H1 (cell line): Measurements from ENCODE around the gene MCUB. TPM values are rescaled to one million over a fixed set of nuclear protein-coding genes. Genes with fewer than 3 reads are reported as not detected.
A peak's percentile ranks its signal among the peaks of the same experiment; 100 is the strongest.

ENCODE experiments used
- CTCF ChIA-PET: fragments of 300-600 bp; sonication (Branson Sonifier 250); formaldehyde crosslinking; loops from one replicate; lab custom pipeline; 2021; ENCODE audit not compliant: partially characterized antibody; lab: Charles Lee
- POLR2A ChIA-PET: fragments of 300-600 bp; sonication (Branson Sonifier 250); formaldehyde crosslinking; loops from one replicate; lab custom pipeline; 2021; ENCODE audit warnings: inconsistent platforms; ENCODE audit not compliant: partially characterized antibody; lab: Charles Lee
- DNase-seq, 2 experiments: peaks; one replicate each; pipeline versions ENCODE4 v3.0.0 to v3.0.0-alpha.2; 2010 to 2022; ENCODE audit warnings: low spot score in 2 of 2, low read depth in 1 of 2, mixed read lengths in 1 of 2
- FAIRE-seq: peaks from 2 replicates; lab custom pipeline; 2011; peaks lifted over from hg19 to GRCh38; lab: Jason Lieb, UNC
- H2AFZ ChIP-seq: 2 replicates; pipeline ENCODE4 v1.8.1; 2012; ENCODE audit warnings: low read length, inconsistent platforms
- H2AK5ac ChIP-seq: 2 replicates; pipeline ENCODE4 v1.6.1; 2013; ENCODE audit warnings: low read depth, low read length
- H2BK120ac ChIP-seq: replicated peaks from 2 replicates; pipeline ENCODE3; 2013; ENCODE audit warnings: low read depth, low read length, inconsistent platforms
- H2BK12ac ChIP-seq: 2 replicates; pipeline ENCODE4 v1.6.1; 2013; ENCODE audit warnings: low read depth, low read length
- H2BK15ac ChIP-seq: 2 replicates; pipeline ENCODE4 v1.6.1; 2013; ENCODE audit warnings: low read length
- H2BK20ac ChIP-seq: 2 replicates; pipeline ENCODE4 v1.6.1; 2013; ENCODE audit warnings: low read length
- H2BK5ac ChIP-seq: 2 replicates; pipeline ENCODE4 v1.6.1; 2013; ENCODE audit warnings: low read depth, low read length
- H3K14ac ChIP-seq: 2 replicates; pipeline ENCODE4 v1.6.1; 2013; ENCODE audit warnings: inconsistent platforms; ENCODE audit not compliant: insufficient read length
- H3K18ac ChIP-seq: 2 replicates; pipeline ENCODE4 v1.6.1; 2013; ENCODE audit warnings: low read length; ENCODE audit errors: extremely low read depth
- H3K23ac ChIP-seq: 2 replicates; pipeline ENCODE4 v1.6.1; 2013; ENCODE audit warnings: inconsistent platforms; ENCODE audit not compliant: insufficient read length
- H3K23me2 ChIP-seq: 2 replicates; pipeline ENCODE4 v1.6.1; 2013; ENCODE audit warnings: low read depth, low read length
- H3K27ac ChIP-seq: 2 replicates; pipeline ENCODE4 v1.6.1; 2011; ENCODE audit warnings: low read depth, low read length, inconsistent platforms
- H3K27me3 ChIP-seq, 4 experiments: replicated peaks in 1 of 4; 1 replicate in 1 of 4; 2 replicates in 3 of 4; pipeline versions ENCODE4 v1.6.1 to v1.8.1; 2011 to 2013; ENCODE audit warnings: low read length in 3 of 4, mild to moderate bottlenecking in 3 of 4, inconsistent platforms in 2 of 4, mixed read lengths in 2 of 4, moderate library complexity in 1 of 4; ENCODE audit not compliant: control insufficient read depth in 3 of 4, insufficient read depth in 3 of 4; ENCODE audit errors: extremely low read depth in 1 of 4
- H3K36me3 ChIP-seq, 4 experiments: 2 replicates each; pipeline versions ENCODE4 v1.6.1 to v1.8.1; 2011 to 2013; ENCODE audit warnings: mild to moderate bottlenecking in 4 of 4, low read length in 3 of 4, moderate library complexity in 2 of 4, control low read depth in 1 of 4, inconsistent platforms in 1 of 4; ENCODE audit not compliant: insufficient read depth in 4 of 4, control insufficient read depth in 2 of 4
- H3K4ac ChIP-seq: replicated peaks from 2 replicates; pipeline ENCODE3; 2013; ENCODE audit warnings: low read length, low read depth, mixed read lengths, inconsistent platforms; ENCODE audit not compliant: insufficient read length
- H3K4me1 ChIP-seq, 4 experiments: replicated peaks in 1 of 4; 1 replicate in 1 of 4; 2 replicates in 3 of 4; pipeline versions ENCODE4 v1.6.1 to v1.8.1; 2011 to 2013; ENCODE audit warnings: low read length in 3 of 4, inconsistent platforms in 2 of 4, mixed read lengths in 1 of 4; ENCODE audit not compliant: insufficient read depth in 4 of 4, control insufficient read depth in 3 of 4
- H3K4me2 ChIP-seq, 2 experiments: 2 replicates each; pipeline versions ENCODE4 v1.6.1 to v1.8.1; 2011 to 2013; ENCODE audit warnings: low read depth in 2 of 2, low read length in 2 of 2, control low read depth in 1 of 2, inconsistent platforms in 1 of 2, mild to moderate bottlenecking in 1 of 2; ENCODE audit not compliant: insufficient read depth in 1 of 2
- H3K4me3 ChIP-seq, 4 experiments: fragments of 200-600, 300-600 bp in 1 of 4; sonication (generic), shearing (Covaris generic), sonication (Bioruptor Twin) in 1 of 4; 2 replicates each; pipeline versions ENCODE4 v1.5.1 to v1.8.1; 2011 to 2016; ENCODE audit warnings: low read length in 4 of 4, low read depth in 3 of 4, control low read depth in 2 of 4, inconsistent platforms in 2 of 4, mild to moderate bottlenecking in 2 of 4, mixed read lengths in 1 of 4, moderate library complexity in 1 of 4; ENCODE audit not compliant: insufficient read depth in 2 of 4; ENCODE audit errors: extremely low read depth in 1 of 4
- H3K56ac ChIP-seq: replicated peaks from 2 replicates; pipeline ENCODE3; 2013; ENCODE audit warnings: low read depth, mild to moderate bottlenecking, mixed read lengths, low read length, inconsistent platforms; ENCODE audit not compliant: insufficient read length
- H3K79me1 ChIP-seq: 2 replicates; pipeline ENCODE4 v1.6.1; 2013; ENCODE audit warnings: low read depth, low read length, control low read depth
- H3K79me2 ChIP-seq, 2 experiments: 2 replicates each; pipeline versions ENCODE4 v1.6.1 to v1.8.1; 2012 to 2013; ENCODE audit warnings: low read length in 2 of 2, mild to moderate bottlenecking in 2 of 2, inconsistent platforms in 1 of 2; ENCODE audit not compliant: insufficient read depth in 2 of 2, control insufficient read depth in 1 of 2
- H3K9ac ChIP-seq, 4 experiments: replicated peaks in 1 of 4; 1 replicate in 1 of 4; 2 replicates in 3 of 4; pipeline versions ENCODE4 v1.6.1 to v1.8.1; 2011 to 2013; ENCODE audit warnings: low read depth in 3 of 4, low read length in 3 of 4, control low read depth in 2 of 4, mild to moderate bottlenecking in 2 of 4, moderate library complexity in 2 of 4, inconsistent platforms in 1 of 4; ENCODE audit errors: extremely low read depth in 1 of 4
- H3K9me3 ChIP-seq, 2 experiments: 2 replicates each; pipeline versions ENCODE4 v1.6.1 to v1.8.1; 2012 to 2013; ENCODE audit warnings: mild to moderate bottlenecking in 2 of 2, moderate library complexity in 2 of 2, control low read depth in 1 of 2, inconsistent platforms in 1 of 2, low read depth in 1 of 2, low read length in 1 of 2, mixed read lengths in 1 of 2; ENCODE audit not compliant: insufficient read depth in 2 of 2
- H4K20me1 ChIP-seq, 2 experiments: replicated peaks in 1 of 2; 2 replicates each; pipeline versions ENCODE3 to v1.8.1; 2011 to 2013; ENCODE audit warnings: inconsistent platforms in 2 of 2, low read length in 2 of 2, mild to moderate bottlenecking in 1 of 2; ENCODE audit not compliant: insufficient read depth in 2 of 2, control insufficient read depth in 1 of 2
- H4K5ac ChIP-seq: 2 replicates; pipeline ENCODE4 v1.6.1; 2013; ENCODE audit warnings: low read length, low read depth, mixed read lengths, inconsistent platforms; ENCODE audit not compliant: insufficient read length
- H4K8ac ChIP-seq: 2 replicates; pipeline ENCODE4 v1.8.0; 2013; ENCODE audit warnings: mild to moderate bottlenecking, moderate library complexity, low read length, inconsistent platforms; ENCODE audit not compliant: insufficient read depth; ENCODE audit errors: extremely low read depth
- H4K91ac ChIP-seq: replicated peaks from 2 replicates; pipeline ENCODE3; 2013; ENCODE audit warnings: low read length, mixed read lengths, inconsistent platforms; ENCODE audit not compliant: insufficient read length
- CBX5 ChIP-seq: fragments of 300-800, 300-1000 bp; sonication (generic); IDR thresholded peaks from 2 replicates; pipeline ENCODE4 v1.7.1; 2016; ENCODE audit warnings: antibody characterized with exemption, low read length, low read depth
- CEBPB ChIP-seq: IDR thresholded peaks from 2 replicates; pipeline ENCODE4 v1.6.1; 2012; ENCODE audit warnings: low read depth, low read length
- CHD2 ChIP-seq: IDR thresholded peaks from 2 replicates; pipeline ENCODE4 v1.6.1; 2012; ENCODE audit warnings: low read length, improper control_type of control experiment
- EP300 ChIP-seq, 2 experiments: IDR thresholded peaks; 1 replicate in 1 of 2; 2 replicates in 1 of 2; pipeline ENCODE4 v1.6.1; 2011 to 2012; ENCODE audit warnings: low read depth in 2 of 2, low read length in 2 of 2, mild to moderate bottlenecking in 2 of 2, borderline replicate concordance in 1 of 2, inconsistent platforms in 1 of 2, moderate library complexity in 1 of 2
- EZH2 ChIP-seq: fragments of 200-600 bp; sonication (generic); IDR thresholded peaks from 2 replicates; pipeline ENCODE4 v1.7.1; 2012; ENCODE audit warnings: low read depth, mild to moderate bottlenecking, moderate library complexity, low read length, inconsistent platforms; ENCODE audit not compliant: severe bottlenecking
- FOSL1 ChIP-seq: IDR thresholded peaks from 2 replicates; pipeline ENCODE4 v1.6.1; 2011; ENCODE audit warnings: mild to moderate bottlenecking, low read depth, low read length, moderate library complexity; ENCODE audit not compliant: insufficient read depth
- GTF2F1 ChIP-seq: IDR thresholded peaks from 2 replicates; pipeline ENCODE4 v1.6.1; 2012; ENCODE audit warnings: low read depth, low read length, improper control_type of control experiment, borderline replicate concordance
- JUN ChIP-seq: IDR thresholded peaks from 2 replicates; pipeline ENCODE4 v1.6.1; 2011; ENCODE audit warnings: low read depth, mild to moderate bottlenecking, improper control_type of control experiment, low read length
- RBBP5 ChIP-seq: IDR thresholded peaks from 2 replicates; pipeline ENCODE4 v1.7.1; 2012; ENCODE audit warnings: low read depth, mild to moderate bottlenecking, inconsistent platforms, low read length, moderate library complexity, borderline replicate concordance
- SP1 ChIP-seq: IDR thresholded peaks from 2 replicates; pipeline ENCODE4 v1.6.1; 2011; ENCODE audit warnings: low read depth, low read length
- TEAD4 ChIP-seq: IDR thresholded peaks from 2 replicates; pipeline ENCODE4 v1.6.1; 2012; ENCODE audit warnings: low read depth, low read length, inconsistent platforms, mixed read lengths
- WGBS, 2 experiments: shearing (Covaris generic) in 1 of 2; methylation state at CpG; one replicate each; pipeline versions ENCODE4 v1.1.6 to v1.1.7; 2013 to 2015; ENCODE audit warnings: low lambda C conversion rate in 2 of 2, mixed read lengths in 2 of 2, inconsistent platforms in 1 of 2, low coverage in 1 of 2, missing lambda C conversion rate in 1 of 2; ENCODE audit not compliant: insufficient replicate concordance in 2 of 2, insufficient coverage in 1 of 2, insufficient read length in 1 of 2; ENCODE audit errors: extremely low coverage in 1 of 2, missing lambda C conversion rate in 1 of 2; 5-methylcytosine and 5-hydroxymethylcytosine counted together
- polyA plus RNA-seq, 7 experiments: library from polyadenylated mRNA; depleted of rRNA in 3 of 7; stranded (reverse) in 5 of 7; unstranded in 2 of 7; fragments of >200 nt in 5 of 7; fragments of 200-250 nt in 2 of 7; gene quantifications; 1 replicate in 5 of 7; 2 replicates in 1 of 7; 4 replicates in 1 of 7; pipeline versions ENCODE4 v1.2.1 to v1.2.3, GENCODE V29; 2011 to 2013; ENCODE audit warnings: missing spikeins in 2 of 7, mixed read lengths in 2 of 7
- total RNA-seq: library from RNA; stranded (reverse); fragmentation: NEBNext Ultra II Directional; extraction: Animal tissue kit (Norgen Biotek cat#: 25700); gene quantifications from 2 replicates; pipeline ENCODE4 v1.2.1, GENCODE V29; 2021

The MCUB gene
- total and polyA plus RNA-seq, 2 of the 8 experiments (the other 6 are each of a cell fraction or from before 2014, with no cell fraction given), result 15.2 to 19.4 TPM

GRCh38 chr4:109729718-109730618 lies 169.9 kb downstream of the MCUB start, which contains the start of gene PLA2G12A:
Gene PLA2G12A (minus strand): TSS chr4:109730070. CDS start chr4:109729809, 261 bp downstream.
- H3K9me3 ChIP-seq, result no peaks in the 10 kb centered on the region
- H3K14ac ChIP-seq, result no peak within 1 kb of the TSS
- peak within 1 kb of the TSS; percentile 73 for H3K27ac ChIP-seq
- H3K18ac ChIP-seq, result peak within 1 kb of the TSS; percentile 73
- peak within 1 kb of the TSS; percentile 52 for H3K56ac ChIP-seq
- H3K27me3 ChIP-seq, result no peaks in the 10 kb centered on the region
- H2BK20ac ChIP-seq, result no peak within 1 kb of the TSS
- H2BK12ac ChIP-seq, result peak within 1 kb of the TSS; percentile 44; the same call in 1 of the 2 replicates
- DNase-seq, result peak; percentile 72 to 88
- peak within 1 kb of the TSS; percentile 85 to 94 (median 89) for H3K4me3 ChIP-seq
- no peak within 1 kb of the TSS for H2BK120ac ChIP-seq
- peak within 1 kb of the TSS; percentile 81 for H4K5ac ChIP-seq
- H3K4ac ChIP-seq, result peak within 1 kb of the TSS; percentile 8
- H3K4me1 ChIP-seq, result peaks cover 0 to 3% (median 0%) of the 10 kb centered on the region in 4 experiments; a peak in 1 of 7 replicates
- POLR2A ChIA-PET, result interaction anchor here (0.6 to 2.4 kb wide), 8 partner anchors 14 to 90 kb away, joined by 3 to 12 read pairs (median 6); partner anchors contain the start of genes CASP6 and GAR1
- peak within 1 kb of the TSS; percentile 92 for H2BK5ac ChIP-seq
- peak within 1 kb of the TSS; percentile 70 to 82 (median 80) for H3K9ac ChIP-seq
- H3K79me1 ChIP-seq, result peaks cover 5% of the 10 kb centered on the region
- 1% methylated on average over 50 of the region's 83 CpGs; no CpG with 5 or more reads in 1 of the 2 experiments for WGBS, 2 experiments
- no peak within 1 kb of the TSS for H4K91ac ChIP-seq
- FAIRE-seq, result no peak
- H3K23ac ChIP-seq, result no peak within 1 kb of the TSS
- peaks cover 6% of the 10 kb centered on the region for H3K23me2 ChIP-seq
- no peaks in the 10 kb centered on the region for H4K20me1 ChIP-seq
- peak within 1 kb of the TSS; percentile 56 to 89 for H3K4me2 ChIP-seq
- H3K79me2 ChIP-seq, result peaks cover 6 to 42% of the 10 kb centered on the region in 2 experiments; a peak in 3 of 4 replicates
- peak within 1 kb of the TSS; percentile 62; the same call in 1 of the 2 replicates for H4K8ac ChIP-seq
- H2BK15ac ChIP-seq, result no peak within 1 kb of the TSS
- no peak within 1 kb of the TSS for H2AK5ac ChIP-seq
- CTCF ChIA-PET, result interaction anchor here (0.8 to 1.4 kb wide), 3 partner anchors 13 to 293 kb away, joined by 3 read pairs; no protein-coding TSS in a partner anchor
- H3K36me3 ChIP-seq, result 0 out of 8 replicates have a peak, but pooled peaks cover 0 to 3% (median 0%) of the 10 kb centered on the region in 4 experiments
- H2AFZ ChIP-seq, result peak within 1 kb of the TSS; percentile 81
- no peak for TF ChIP-seq CEBPB
- no peak for TF ChIP-seq EP300 (IDR thresholded peaks at IDR 0.05; ENCODE audit: borderline replicate concordance in 1 of 2, low read depth in 2 of 2, low read length in 2 of 2)
- TF ChIP-seq RBBP5, result peak; percentile 93; the same call in 1 of the 2 replicates
- peak; percentile 27; the same call in 1 of the 2 replicates for TF ChIP-seq SP1
- TF ChIP-seq EZH2, result no peak
- no peak for TF ChIP-seq CBX5
- no peak for TF ChIP-seq GTF2F1
- no peak for TF ChIP-seq FOSL1
- TF ChIP-seq TEAD4, result no peak
- TF ChIP-seq JUN, result no peak
- peak; percentile 78 for TF ChIP-seq CHD2
